ENCODE results near the gene CR1. TPM values are rescaled to one million over a fixed set of nuclear protein-coding genes. Genes with fewer than 3 reads are reported as not detected.
A peak's percentile ranks its signal among the peaks of the same experiment; 100 is the strongest.
"Not testable (repeated sequence)": the region's sequence is repeated elsewhere in the genome, so short reads cannot be mapped to it uniquely, and the experiment has no call there.

The CR1 gene
- total and polyA plus RNA-seq, 4 experiments from 2014 or later = 4.1 to 11.5 (median 9.7) TPM

DNA sequence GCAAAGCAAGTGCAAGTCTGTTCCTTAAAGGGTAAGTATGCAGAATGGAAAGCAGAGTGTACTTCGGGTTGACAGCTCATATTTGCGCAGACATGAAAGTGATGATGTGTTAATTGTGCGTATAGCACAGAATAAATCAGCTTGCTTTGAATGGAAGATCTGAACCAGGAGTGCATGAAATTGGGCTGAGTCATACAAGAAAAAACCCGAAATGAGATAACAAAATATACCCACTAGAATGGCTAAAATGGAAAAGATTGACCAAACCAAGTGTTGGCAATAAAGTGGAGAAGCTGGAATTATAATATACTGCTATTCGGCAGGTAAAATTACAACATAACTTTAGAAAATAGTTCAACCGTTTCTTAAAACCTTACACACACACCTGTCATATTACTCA is 177.4 kb downstream of the CR1 start:
- peaks cover 7% of the 10 kb centered on the region for H3K27me3 ChIP-seq (ENCODE audit: insufficient read depth, low read length)
- H3K36me3 Mint-ChIP-seq = no peaks in the 10 kb centered on the region
- H3K27ac Mint-ChIP-seq = no peak overlapping the region
- H3K27ac ChIP-seq (ENCODE audit: low read depth, low read length) = no peak overlapping the region
- no peaks in the 10 kb centered on the region for H3K9me3 Mint-ChIP-seq
- H3K9me3 ChIP-seq (ENCODE audit: control insufficient read depth in 1 of 2, low read length in 2 of 2) = no peaks in the 10 kb centered on the region
- no peak overlapping the region for H3K4me3 ChIP-seq (ENCODE audit: low read length in 2 of 2)
- DNase-seq = no peak
- H3K27me3 Mint-ChIP-seq = peaks cover 28 to 33% of the 10 kb centered on the region in 2 donors
- H3K4me3 Mint-ChIP-seq = no peak overlapping the region
- POLR2A ChIA-PET (ENCODE audit: partially characterized antibody) = no interaction called here
- H3K4me1 ChIP-seq (ENCODE audit: insufficient read depth, low read length) = no peaks in the 10 kb centered on the region
- CTCF ChIA-PET (ENCODE audit: partially characterized antibody) = interaction anchor here (1.0 kb wide), 1 partner anchor 19 kb away, joined by 3 read pairs; no protein-coding TSS in a partner anchor
- intact Hi-C loops (cut with micrococcal nuclease) = no loop called here
- peaks cover 0 to 2% (median 0%) of the 10 kb centered on the region in 4 donors for H3K4me1 Mint-ChIP-seq
- H3K36me3 ChIP-seq (ENCODE audit: insufficient read depth, low read length) = no peaks in the 10 kb centered on the region

GRCh38 chr1:207676153-207676552 is 180.2 kb downstream of the CR1 start:
- Mint-ChIP-seq H3K4me1 (no peaks in the 10 kb centered on the region), H3K9me3 (no peaks in the 10 kb centered on the region), H3K27me3 (peaks cover 17 to 22% of the 10 kb centered on the region in 2 donors), H3K4me3 (no peak overlapping the region), H3K36me3 (no peaks in the 10 kb centered on the region), H3K27ac (no peak overlapping the region)
- no peaks in the 10 kb centered on the region for H3K9me3 ChIP-seq (ENCODE audit: control insufficient read depth in 1 of 2, low read length in 2 of 2)
- no peak for DNase-seq
- intact Hi-C loops (cut with micrococcal nuclease) = no loop called here
- CTCF ChIA-PET (ENCODE audit: partially characterized antibody) = interaction anchor here (0.6 kb wide), 1 partner anchor 15 kb away, joined by 3 read pairs; no protein-coding TSS in a partner anchor
- H3K27me3 ChIP-seq (ENCODE audit: insufficient read depth, low read length) = no peaks in the 10 kb centered on the region
- H3K4me3 ChIP-seq (ENCODE audit: low read length in 2 of 2) = no peak overlapping the region
- POLR2A ChIA-PET (ENCODE audit: partially characterized antibody) = no interaction called here
- no peaks in the 10 kb centered on the region for H3K36me3 ChIP-seq (ENCODE audit: insufficient read depth, low read length)
- no peaks in the 10 kb centered on the region for H3K4me1 ChIP-seq (ENCODE audit: insufficient read depth, low read length)
- no peak overlapping the region for H3K27ac ChIP-seq (ENCODE audit: low read depth, low read length)

DNA sequence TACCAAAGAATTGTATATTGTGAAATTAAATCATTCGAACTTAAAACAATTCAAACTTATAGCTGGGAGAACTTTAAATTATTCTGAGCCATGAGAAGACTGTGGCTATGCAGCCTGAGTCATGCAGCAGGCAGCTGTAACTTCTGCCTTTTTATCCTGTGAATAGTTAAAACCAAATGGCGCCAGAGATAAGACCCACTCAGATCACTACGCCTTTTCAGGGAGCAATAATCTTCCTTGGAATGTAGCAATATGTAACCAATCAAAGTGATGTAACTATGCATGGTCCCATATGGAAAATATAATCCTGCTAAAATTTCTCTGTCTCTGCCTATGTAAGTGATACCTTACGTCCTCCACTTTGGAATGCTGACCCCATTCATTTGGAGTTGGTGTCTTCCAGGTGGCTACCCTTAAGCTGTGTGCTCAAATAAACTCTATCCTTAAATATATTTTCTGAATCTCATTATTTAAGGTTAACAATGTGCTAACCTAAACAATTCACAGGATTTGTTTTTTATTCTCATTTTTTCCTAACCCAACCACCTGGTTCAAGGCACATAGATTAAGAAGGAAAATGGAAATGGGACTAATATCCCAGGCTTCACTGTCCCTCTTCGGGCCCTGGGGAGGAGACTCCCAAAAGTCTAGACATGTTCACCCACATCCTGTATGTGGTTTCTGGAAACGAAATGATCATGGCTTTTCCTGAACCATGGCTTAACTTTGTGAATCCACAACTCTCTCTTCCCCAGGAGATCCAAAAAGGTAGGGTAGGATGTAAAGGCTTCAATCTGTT is 184.8 kb downstream of the CR1 start:
- H3K9me3 ChIP-seq (ENCODE audit: control insufficient read depth in 1 of 2, low read length in 2 of 2); H3K27ac Mint-ChIP-seq; H3K4me3 ChIP-seq (ENCODE audit: low read length in 2 of 2); H3K27ac ChIP-seq (ENCODE audit: low read depth, low read length); H3K27me3 ChIP-seq (ENCODE audit: insufficient read depth, low read length); DNase-seq; H3K27me3 Mint-ChIP-seq; H3K9me3 Mint-ChIP-seq; H3K4me1 Mint-ChIP-seq; POLR2A ChIA-PET (ENCODE audit: partially characterized antibody); intact Hi-C loops (cut with micrococcal nuclease); H3K36me3 ChIP-seq (ENCODE audit: insufficient read depth, low read length); H3K4me1 ChIP-seq (ENCODE audit: insufficient read depth, low read length); H3K4me3 Mint-ChIP-seq; H3K36me3 Mint-ChIP-seq: not testable (repeated sequence)
- CTCF ChIA-PET (ENCODE audit: partially characterized antibody) = interaction anchor here (0.6 kb wide), 1 partner anchor 116 kb away, joined by 3 read pairs; no protein-coding TSS in a partner anchor

- H3K36me3 Mint-ChIP-seq; CTCF ChIA-PET (ENCODE audit: partially characterized antibody); H3K4me3 Mint-ChIP-seq; intact Hi-C loops (cut with micrococcal nuclease); H3K4me1 Mint-ChIP-seq; H3K27me3 Mint-ChIP-seq; DNase-seq; H3K9me3 ChIP-seq (ENCODE audit: control insufficient read depth in 1 of 2, low read length in 2 of 2); POLR2A ChIA-PET (ENCODE audit: partially characterized antibody); H3K4me1 ChIP-seq (ENCODE audit: insufficient read depth, low read length); H3K9me3 Mint-ChIP-seq; H3K27me3 ChIP-seq (ENCODE audit: insufficient read depth, low read length); H3K4me3 ChIP-seq (ENCODE audit: low read length in 2 of 2); H3K36me3 ChIP-seq (ENCODE audit: insufficient read depth, low read length); H3K27ac ChIP-seq (ENCODE audit: low read depth, low read length): not testable (repeated sequence)
- peak overlapping the region in 1 of 7 donors; percentile 35 for H3K27ac Mint-ChIP-seq
Measured at GRCh38 chr1:207682872-207683434, 187.0 kb downstream of the CR1 start.

- H3K27me3 ChIP-seq (ENCODE audit: insufficient read depth, low read length); H3K4me3 Mint-ChIP-seq; H3K27ac ChIP-seq (ENCODE audit: low read depth, low read length); H3K9me3 Mint-ChIP-seq; H3K4me1 Mint-ChIP-seq; H3K4me3 ChIP-seq (ENCODE audit: low read length in 2 of 2); H3K4me1 ChIP-seq (ENCODE audit: insufficient read depth, low read length); H3K27ac Mint-ChIP-seq; POLR2A ChIA-PET (ENCODE audit: partially characterized antibody); H3K9me3 ChIP-seq (ENCODE audit: control insufficient read depth in 1 of 2, low read length in 2 of 2); DNase-seq; H3K36me3 Mint-ChIP-seq; intact Hi-C loops (cut with micrococcal nuclease); H3K36me3 ChIP-seq (ENCODE audit: insufficient read depth, low read length): not testable (repeated sequence)
- peaks cover 9 to 11% of the 10 kb centered on the region in 2 donors for H3K27me3 Mint-ChIP-seq
- CTCF ChIA-PET (ENCODE audit: partially characterized antibody) = interaction anchor here (1.3 kb wide), 1 partner anchor 8 kb away, joined by 6 read pairs; no protein-coding TSS in a partner anchor
Measured at GRCh38 chr1:207690551-207690950, 194.6 kb downstream of the CR1 start.

DNA sequence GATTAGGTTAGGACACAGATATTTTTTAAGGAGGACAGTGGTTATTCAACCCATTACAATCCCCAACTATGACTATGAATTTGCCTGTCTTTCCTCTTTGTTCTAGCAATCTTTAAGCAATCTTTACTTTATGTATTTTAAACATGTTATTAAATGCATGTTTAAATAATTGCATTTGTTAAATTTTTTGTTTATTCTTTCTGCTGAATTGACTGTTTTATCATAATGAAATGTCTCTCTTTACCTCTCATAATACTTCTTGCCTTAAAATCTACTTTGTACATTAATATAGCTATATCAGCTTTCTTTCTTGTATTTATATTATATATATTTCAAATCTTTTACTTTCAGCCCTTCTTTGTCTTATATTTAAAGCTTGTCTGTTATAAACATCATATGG is 195.1 kb downstream of the CR1 start:
- no peak overlapping the region for H3K4me3 ChIP-seq (ENCODE audit: low read length in 2 of 2)
- H3K4me3 Mint-ChIP-seq = no peak overlapping the region
- no peaks in the 10 kb centered on the region for H3K27me3 ChIP-seq (ENCODE audit: insufficient read depth, low read length)
- H3K9me3 ChIP-seq (ENCODE audit: control insufficient read depth in 1 of 2, low read length in 2 of 2) = no peaks in the 10 kb centered on the region
- H3K4me1 ChIP-seq (ENCODE audit: insufficient read depth, low read length) = no peaks in the 10 kb centered on the region
- ChIA-PET POLR2A (ENCODE audit: partially characterized antibody) (no interaction called here), CTCF (ENCODE audit: partially characterized antibody) (interaction anchor here (0.9 kb wide), 1 partner anchor 15 kb away, joined by 3 read pairs; no protein-coding TSS in a partner anchor)
- intact Hi-C loops (cut with micrococcal nuclease) = no loop called here
- H3K9me3 Mint-ChIP-seq = no peaks in the 10 kb centered on the region
- no peaks in the 10 kb centered on the region for H3K36me3 ChIP-seq (ENCODE audit: insufficient read depth, low read length)
- H3K27ac Mint-ChIP-seq = no peak overlapping the region
- no peak overlapping the region for H3K27ac ChIP-seq (ENCODE audit: low read depth, low read length)
- no peaks in the 10 kb centered on the region for H3K36me3 Mint-ChIP-seq
- H3K4me1 Mint-ChIP-seq = peaks cover 0 to 2% (median 0%) of the 10 kb centered on the region in 4 donors
- DNase-seq = no peak
- H3K27me3 Mint-ChIP-seq = peaks cover 9 to 11% of the 10 kb centered on the region in 2 donors

Measured in CD4-positive, alpha-beta memory T cell (primary cell).